ENCODE measurements around the gene TPRG1L. TPM values are rescaled to one million over a fixed set of nuclear protein-coding genes. Genes with fewer than 3 reads are reported as not detected.

TPRG1L gene
- total RNA-seq, 1 donor from 2014 or later = 33.7 TPM

DNA sequence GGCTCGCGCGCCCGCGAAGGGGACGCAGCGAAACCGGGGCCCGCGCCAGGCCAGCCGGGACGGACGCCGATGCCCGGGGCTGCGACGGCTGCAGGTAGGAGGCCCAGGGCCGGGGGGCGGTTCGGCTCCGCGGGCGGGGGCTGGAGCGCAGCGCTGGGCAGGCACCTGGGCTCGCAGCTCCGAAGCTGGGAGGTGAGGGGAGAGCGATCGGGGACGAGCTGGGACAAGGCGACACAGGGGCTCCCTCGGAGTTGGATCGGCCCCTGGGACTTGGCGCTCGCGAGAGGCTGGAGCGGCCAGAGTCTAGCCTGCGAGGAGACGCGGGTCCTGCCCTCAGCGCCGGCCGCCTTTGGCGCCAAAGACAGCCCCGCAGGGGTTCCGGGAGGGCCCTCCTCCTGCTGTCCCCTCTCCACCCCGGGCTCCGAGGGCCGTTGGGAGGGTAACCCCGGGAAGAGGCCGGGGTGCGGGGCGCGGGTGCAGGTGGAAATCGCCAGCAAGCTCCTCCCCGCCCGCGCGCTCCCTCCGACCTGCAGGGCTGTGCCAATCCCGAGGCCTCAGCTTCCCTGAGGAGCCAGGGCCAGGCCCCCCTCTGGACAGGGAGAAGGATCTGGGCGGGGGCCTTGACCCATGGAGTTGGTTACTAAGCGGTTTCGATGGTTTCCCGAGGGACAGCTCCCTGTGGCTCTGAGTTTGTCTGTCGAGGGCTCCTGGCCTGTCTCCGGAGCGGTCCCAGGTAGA, 27.9 kb downstream of the TPRG1L start:
- Mint-ChIP-seq H3K27me3 (ENCODE audit: low read depth, unreplicated experiment) (peaks cover 52% of the 10 kb centered on the region), H3K4me3 (ENCODE audit: unreplicated experiment) (no peak overlapping the region), H3K4me1 (ENCODE audit: low read depth, unreplicated experiment) (no peaks in the 10 kb centered on the region), H3K36me3 (ENCODE audit: low read depth, unreplicated experiment) (no peaks in the 10 kb centered on the region), H3K9me3 (ENCODE audit: unreplicated experiment) (no peaks in the 10 kb centered on the region), H3K27ac (ENCODE audit: unreplicated experiment) (no peak overlapping the region)
- Histone ChIP-seq H3K4me3 (ENCODE audit: insufficient read depth, low read depth, low read length) (no peak overlapping the region), H4K20me1 (ENCODE audit: insufficient read depth, low read length) (no peaks in the 10 kb centered on the region), H3K27me3 (ENCODE audit: insufficient read depth, low read length) (peaks cover 56% of the 10 kb centered on the region), H3K9me3 (ENCODE audit: insufficient read depth, low read depth, low read length) (no peaks in the 10 kb centered on the region), H3K4me1 (ENCODE audit: insufficient read depth, low read length) (peaks cover 6% of the 10 kb centered on the region), H2AFZ (ENCODE audit: low read depth, low read length) (no peak overlapping the region), H3K27ac (ENCODE audit: low read depth, low read length) (no peak overlapping the region), H3K4me2 (ENCODE audit: low read length) (peak overlapping the region; percentile 15), H3K36me3 (ENCODE audit: insufficient read depth, low read length) (no peaks in the 10 kb centered on the region), H3K79me2 (ENCODE audit: insufficient read depth, low read length) (peaks cover 7% of the 10 kb centered on the region), H3K9ac (ENCODE audit: low read length) (no peak overlapping the region)
- no peak for FAIRE-seq
- TF ChIP-seq CTCF (IDR thresholded peaks at IDR 0.05; ENCODE audit: insufficient read depth, low read depth, low read length) (no peak), EZH2 (IDR thresholded peaks at IDR 0.05; ENCODE audit: insufficient read depth, low read length) (peak; percentile 14)
- DNase-seq (ENCODE audit: low read depth) = no peak

- H3K36me3 ChIP-seq (ENCODE audit: insufficient read depth, low read length) = no peaks in the 10 kb centered on the region
- FAIRE-seq (no peak), DNase-seq (ENCODE audit: low read depth) (no peak)
- peaks cover 61% of the 10 kb centered on the region for H3K27me3 ChIP-seq (ENCODE audit: insufficient read depth, low read length)
- H2AFZ ChIP-seq (ENCODE audit: low read depth, low read length) = no peak overlapping the region
- Mint-ChIP-seq H3K4me3 (ENCODE audit: unreplicated experiment) (no peak overlapping the region), H3K27me3 (ENCODE audit: low read depth, unreplicated experiment) (peaks cover 56% of the 10 kb centered on the region), H3K36me3 (ENCODE audit: low read depth, unreplicated experiment) (no peaks in the 10 kb centered on the region), H3K27ac (ENCODE audit: unreplicated experiment) (no peak overlapping the region), H3K9me3 (ENCODE audit: unreplicated experiment) (no peaks in the 10 kb centered on the region), H3K4me1 (ENCODE audit: low read depth, unreplicated experiment) (no peaks in the 10 kb centered on the region)
- no peak overlapping the region for H3K4me3 ChIP-seq (ENCODE audit: insufficient read depth, low read depth, low read length)
- H3K4me2 ChIP-seq (ENCODE audit: low read length) = no peak overlapping the region
- H4K20me1 ChIP-seq (ENCODE audit: insufficient read depth, low read length) = no peaks in the 10 kb centered on the region
- TF ChIP-seq EZH2 (IDR thresholded peaks at IDR 0.05; ENCODE audit: insufficient read depth, low read length) = no peak
- no peak for TF ChIP-seq CTCF (IDR thresholded peaks at IDR 0.05; ENCODE audit: insufficient read depth, low read depth, low read length)
- H3K9me3 ChIP-seq (ENCODE audit: insufficient read depth, low read depth, low read length) = no peaks in the 10 kb centered on the region
- no peak overlapping the region for H3K9ac ChIP-seq (ENCODE audit: low read length)
- peaks cover 7% of the 10 kb centered on the region for H3K79me2 ChIP-seq (ENCODE audit: insufficient read depth, low read length)
- H3K27ac ChIP-seq (ENCODE audit: low read depth, low read length) = no peak overlapping the region
- peaks cover 6% of the 10 kb centered on the region for H3K4me1 ChIP-seq (ENCODE audit: insufficient read depth, low read length)
These were observed 28.4 kb downstream of the TPRG1L start for GRCh38 chr1:3653286-3653618.

GRCh38 chr1:3654549-3655281, 29.9 kb downstream of the TPRG1L start:
- H3K36me3 Mint-ChIP-seq (ENCODE audit: low read depth, unreplicated experiment) = no peaks in the 10 kb centered on the region
- no peak for FAIRE-seq

More at GRCh38 chr1:3654549-3655281, 29.9 kb downstream of the TPRG1L start:
- Histone ChIP-seq H3K4me2 (ENCODE audit: low read length) (no peak overlapping the region), H2AFZ (ENCODE audit: low read depth, low read length) (no peak overlapping the region), H4K20me1 (ENCODE audit: insufficient read depth, low read length) (no peaks in the 10 kb centered on the region), H3K4me1 (ENCODE audit: insufficient read depth, low read length) (no peaks in the 10 kb centered on the region), H3K9ac (ENCODE audit: low read length) (no peak overlapping the region), H3K4me3 (ENCODE audit: insufficient read depth, low read depth, low read length) (no peak overlapping the region), H3K9me3 (ENCODE audit: insufficient read depth, low read depth, low read length) (no peaks in the 10 kb centered on the region), H3K36me3 (ENCODE audit: insufficient read depth, low read length) (no peaks in the 10 kb centered on the region), H3K27me3 (ENCODE audit: insufficient read depth, low read length) (peaks cover 67% of the 10 kb centered on the region), H3K79me2 (ENCODE audit: insufficient read depth, low read length) (no peaks in the 10 kb centered on the region), H3K27ac (ENCODE audit: low read depth, low read length) (no peak overlapping the region)
- TF ChIP-seq EZH2 (IDR thresholded peaks at IDR 0.05; ENCODE audit: insufficient read depth, low read length) (no peak), CTCF (IDR thresholded peaks at IDR 0.05; ENCODE audit: insufficient read depth, low read depth, low read length) (no peak)
- peaks cover 58% of the 10 kb centered on the region for H3K27me3 Mint-ChIP-seq (ENCODE audit: low read depth, unreplicated experiment)
- no peaks in the 10 kb centered on the region for H3K9me3 Mint-ChIP-seq (ENCODE audit: unreplicated experiment)
- no peak for DNase-seq (ENCODE audit: low read depth)
- H3K4me3 Mint-ChIP-seq (ENCODE audit: unreplicated experiment) = no peak overlapping the region
- H3K4me1 Mint-ChIP-seq (ENCODE audit: low read depth, unreplicated experiment) = no peaks in the 10 kb centered on the region
- no peak overlapping the region for H3K27ac Mint-ChIP-seq (ENCODE audit: unreplicated experiment)
